IPS DF 19.7 (cell line): ENCODE measurements around the gene POLRMT.
"Not testable (repeated sequence)": the region's sequence is repeated elsewhere in the genome, so short reads cannot be mapped to it uniquely, and the experiment has no call there.

Source experiments
- DNase-seq: peaks from one replicate; pipeline ENCODE4 v3.0.0-alpha.2; 2013; ENCODE audit warnings: low read depth, low spot score

The POLRMT gene

GRCh38 chr19:647566-648284, 14.4 kb upstream of the POLRMT start:
- DNase-seq = no peak

- no peak for DNase-seq
These were observed 13.6 kb upstream of the POLRMT start for GRCh38 chr19:646779-647565.

- DNase-seq = no peak
These were observed 12.8 kb upstream of the POLRMT start for GRCh38 chr19:645912-646778.

- no peak for DNase-seq
These were observed 11.5 kb upstream of the POLRMT start for GRCh38 chr19:644789-645188.

GRCh38 chr19:644363-644762, 11.0 kb upstream of the POLRMT start:
- no peak for DNase-seq

- DNase-seq = no peak
These were observed 10.4 kb upstream of the POLRMT start for GRCh38 chr19:643736-644135.

GRCh38 chr19:642767-643727, 9.7 kb upstream of the POLRMT start:
- no peak for DNase-seq

- DNase-seq = no peak
These were observed 8.4 kb upstream of the POLRMT start for GRCh38 chr19:641702-642101.

GRCh38 chr19:640606-641189, 7.4 kb upstream of the POLRMT start:
- no peak for DNase-seq

- no peak for DNase-seq
These were observed 6.8 kb upstream of the POLRMT start for GRCh38 chr19:640161-640558.

- DNase-seq = no peak
These were observed 6.2 kb upstream of the POLRMT start, which contains the start of gene FGF22 for GRCh38 chr19:639253-640160. FGF22 (plus strand) TSS chr19:639879; CDS start chr19:639926, 47 bp downstream.

GRCh38 chr19:638906-639252, 5.5 kb upstream of the POLRMT start:
- DNase-seq = no peak

- no peak for DNase-seq
These were observed 1.8 kb upstream of the POLRMT start for GRCh38 chr19:634975-635652.

- no peak for DNase-seq
These were observed 676 bp upstream of the POLRMT start for GRCh38 chr19:633786-634639.

- no peak for DNase-seq
These were observed 714 bp downstream of the POLRMT start for GRCh38 chr19:632579-633067.

- DNase-seq = no peak
These were observed 3.2 kb downstream of the POLRMT start for GRCh38 chr19:629961-630714.

GRCh38 chr19:629515-629914, 3.8 kb downstream of the POLRMT start:
- DNase-seq = not testable (repeated sequence)
